Skeletal muscle satellite cell (primary cell): Measurements from ENCODE around the gene OR52M1.
"Not testable (repeated sequence)": the region's sequence is repeated elsewhere in the genome, so short reads cannot be mapped to it uniquely, and the experiment has no call there.

ENCODE experiments used
- H3K27me3 ChIP-seq: 2 replicates; pipeline ENCODE4 v1.7.0; 2013; ENCODE audit warnings: low read length; ENCODE audit not compliant: control insufficient read depth, insufficient read depth
- H3K36me3 ChIP-seq: 2 replicates; pipeline ENCODE4 v1.7.0; 2013; ENCODE audit warnings: mild to moderate bottlenecking, control low read depth, low read length; ENCODE audit not compliant: insufficient read depth
- H3K4me1 ChIP-seq: 2 replicates; pipeline ENCODE4 v1.7.0; 2013; ENCODE audit warnings: low read length; ENCODE audit not compliant: control insufficient read depth, insufficient read depth
- H3K4me2 ChIP-seq: 2 replicates; pipeline ENCODE4 v1.7.0; 2013; ENCODE audit warnings: mild to moderate bottlenecking, low read length
- H3K4me3 ChIP-seq: 2 replicates; pipeline ENCODE4 v1.7.0; 2013; ENCODE audit warnings: low read length
- H3K9ac ChIP-seq: 2 replicates; pipeline ENCODE4 v1.7.0; 2013; ENCODE audit warnings: mild to moderate bottlenecking, low read depth, low read length, moderate library complexity
- H3K9me3 ChIP-seq: replicated peaks from 2 replicates; pipeline ENCODE4 v1.7.0; 2013; ENCODE audit warnings: mild to moderate bottlenecking, control low read depth, low read length

Gene OR52M1

GRCh38 chr11:4531686-4532085 lies 13.3 kb upstream of the OR52M1 start:
- not testable (repeated sequence) for H3K4me1 ChIP-seq, H3K9ac ChIP-seq, H3K27me3 ChIP-seq, H3K36me3 ChIP-seq, H3K9me3 ChIP-seq, H3K4me2 ChIP-seq, H3K4me3 ChIP-seq

GRCh38 chr11:4539603-4540219 lies 5.3 kb upstream of the OR52M1 start:
- H3K27me3 ChIP-seq, result peaks cover 3% of the 10 kb centered on the region
- no peaks in the 10 kb centered on the region for H3K4me1 ChIP-seq
- no peak overlapping the region for H3K9ac ChIP-seq
- no peak overlapping the region for H3K4me2 ChIP-seq
- H3K9me3 ChIP-seq, result no peaks in the 10 kb centered on the region
- H3K4me3 ChIP-seq, result no peak overlapping the region
- H3K36me3 ChIP-seq, result no peaks in the 10 kb centered on the region

- Histone ChIP-seq H3K4me2 (no peak overlapping the region), H3K9me3 (no peaks in the 10 kb centered on the region), H3K9ac (no peak overlapping the region), H3K27me3 (peaks cover 3% of the 10 kb centered on the region), H3K4me1 (no peaks in the 10 kb centered on the region), H3K36me3 (no peaks in the 10 kb centered on the region), H3K4me3 (no peak overlapping the region)
Observed at GRCh38 chr11:4541071-4541470, 3.9 kb upstream of the OR52M1 start.

- H3K9ac ChIP-seq, result no peak overlapping the region
- no peak overlapping the region for H3K4me2 ChIP-seq
- no peaks in the 10 kb centered on the region for H3K27me3 ChIP-seq
- H3K9me3 ChIP-seq, result no peaks in the 10 kb centered on the region
- no peak overlapping the region for H3K4me3 ChIP-seq
- no peaks in the 10 kb centered on the region for H3K36me3 ChIP-seq
- H3K4me1 ChIP-seq, result no peaks in the 10 kb centered on the region
Observed at GRCh38 chr11:4543561-4543960, 1.4 kb upstream of the OR52M1 start.

- no peaks in the 10 kb centered on the region for H3K4me1 ChIP-seq
- no peaks in the 10 kb centered on the region for H3K9me3 ChIP-seq
- no peak overlapping the region for H3K4me2 ChIP-seq
- H3K9ac ChIP-seq, result no peak overlapping the region
- H3K36me3 ChIP-seq, result no peaks in the 10 kb centered on the region
- no peak overlapping the region for H3K4me3 ChIP-seq
- no peaks in the 10 kb centered on the region for H3K27me3 ChIP-seq
Observed at GRCh38 chr11:4546878-4547277, 1.9 kb downstream of the OR52M1 start.

GRCh38 chr11:4547416-4547815 lies 2.4 kb downstream of the OR52M1 start:
- no peak overlapping the region for H3K4me3 ChIP-seq
- no peaks in the 10 kb centered on the region for H3K4me1 ChIP-seq
- H3K9me3 ChIP-seq, result no peaks in the 10 kb centered on the region
- no peaks in the 10 kb centered on the region for H3K27me3 ChIP-seq
- no peak overlapping the region for H3K9ac ChIP-seq
- H3K36me3 ChIP-seq, result no peaks in the 10 kb centered on the region
- no peak overlapping the region for H3K4me2 ChIP-seq

- H3K4me3 ChIP-seq, result no peak overlapping the region
- H3K9me3 ChIP-seq, result no peaks in the 10 kb centered on the region
- H3K27me3 ChIP-seq, result no peaks in the 10 kb centered on the region
- no peak overlapping the region for H3K9ac ChIP-seq
- H3K36me3 ChIP-seq, result no peaks in the 10 kb centered on the region
- no peaks in the 10 kb centered on the region for H3K4me1 ChIP-seq
- H3K4me2 ChIP-seq, result no peak overlapping the region
Observed at GRCh38 chr11:4551346-4551979, 6.5 kb downstream of the OR52M1 start.

GRCh38 chr11:4559527-4560440 lies 14.8 kb downstream of the OR52M1 start:
- no peaks in the 10 kb centered on the region for H3K27me3 ChIP-seq
- no peaks in the 10 kb centered on the region for H3K36me3 ChIP-seq
- H3K9ac ChIP-seq, result no peak overlapping the region
- H3K4me1 ChIP-seq, result no peaks in the 10 kb centered on the region
- no peak overlapping the region for H3K4me2 ChIP-seq
- H3K4me3 ChIP-seq, result no peak overlapping the region
- H3K9me3 ChIP-seq, result no peaks in the 10 kb centered on the region

- H3K4me1 ChIP-seq, result no peaks in the 10 kb centered on the region
- H3K9ac ChIP-seq, result no peak overlapping the region
- no peaks in the 10 kb centered on the region for H3K27me3 ChIP-seq
- H3K4me3 ChIP-seq, result no peak overlapping the region
- no peaks in the 10 kb centered on the region for H3K9me3 ChIP-seq
- no peak overlapping the region for H3K4me2 ChIP-seq
- no peaks in the 10 kb centered on the region for H3K36me3 ChIP-seq
Observed at GRCh38 chr11:4560467-4560866, 15.5 kb downstream of the OR52M1 start.

- Histone ChIP-seq H3K27me3 (no peaks in the 10 kb centered on the region), H3K4me2 (no peak overlapping the region), H3K9me3 (no peaks in the 10 kb centered on the region), H3K36me3 (no peaks in the 10 kb centered on the region), H3K4me1 (no peaks in the 10 kb centered on the region), H3K9ac (no peak overlapping the region), H3K4me3 (no peak overlapping the region)
Observed at GRCh38 chr11:4565371-4565770, 20.4 kb downstream of the OR52M1 start.

- H3K9me3 ChIP-seq, result no peaks in the 10 kb centered on the region
- H3K4me1 ChIP-seq, result no peaks in the 10 kb centered on the region
- H3K27me3 ChIP-seq, result no peaks in the 10 kb centered on the region
- H3K4me2 ChIP-seq, result no peak overlapping the region
- H3K4me3 ChIP-seq, result no peak overlapping the region
- H3K9ac ChIP-seq, result no peak overlapping the region
- H3K36me3 ChIP-seq, result no peaks in the 10 kb centered on the region
Observed at GRCh38 chr11:4569075-4569474, 24.1 kb downstream of the OR52M1 start.
